Fibroblast of skin of right quadriceps (primary cell): Measurements from ENCODE around the gene S100A4.
"Not testable (repeated sequence)": the region's sequence is repeated elsewhere in the genome, so short reads cannot be mapped to it uniquely, and the experiment has no call there.

Experiments
- DNase-seq: peaks from one replicate; pipeline ENCODE4 v3.0.0-alpha.2; 2013

The S100A4 gene

GRCh38 chr1:153545067-153546055, at the start of gene S100A4:
S100A4 (minus strand) TSS chr1:153545806; CDS start chr1:153544794, 1,012 bp downstream.
- peak; percentile 95 for DNase-seq

GRCh38 chr1:153592748-153593147, 47.1 kb upstream of the S100A4 start:
- no peak for DNase-seq

- DNase-seq, result no peak
These were observed 42.9 kb upstream of the S100A4 start for GRCh38 chr1:153588482-153588881.

DNA sequence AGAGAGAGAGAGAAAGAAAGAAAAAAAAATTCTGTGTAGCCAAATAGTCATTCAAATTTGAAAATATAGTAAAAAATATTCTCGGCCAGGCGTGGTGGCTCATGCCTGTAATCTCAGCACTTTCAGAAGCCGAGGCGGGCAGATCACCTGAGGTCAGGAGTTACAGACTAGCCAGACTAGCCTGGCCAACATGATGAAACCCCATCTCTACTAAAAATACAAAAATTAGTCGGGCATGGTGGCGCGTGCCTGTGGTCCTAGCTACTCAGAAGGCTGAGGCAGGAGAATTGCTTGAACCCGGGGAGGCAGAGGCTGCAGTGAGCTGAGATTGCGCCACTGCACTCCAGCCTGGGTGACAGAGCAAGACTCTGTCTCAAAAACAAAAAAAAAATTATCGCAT, 42.4 kb upstream of the S100A4 start:
- DNase-seq, result not testable (repeated sequence)

DNA sequence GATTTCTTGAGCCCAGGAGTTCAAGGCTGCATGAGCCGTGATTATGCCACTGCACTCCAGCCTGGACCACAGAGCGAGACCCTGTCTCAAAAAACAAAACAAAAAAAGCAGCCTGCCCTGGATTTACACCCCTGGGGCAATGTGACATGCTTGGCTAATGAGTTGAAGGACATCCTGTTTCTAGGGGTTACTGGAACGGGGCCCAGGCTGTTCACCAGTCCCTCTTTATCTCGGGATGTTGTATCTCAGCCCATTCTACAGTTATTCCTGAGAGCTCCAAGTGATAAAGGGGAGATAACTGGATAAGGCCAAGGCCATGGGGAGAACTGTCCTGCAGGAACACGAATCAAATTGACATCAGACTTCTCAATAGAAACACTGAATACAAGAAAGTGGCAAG, 41.7 kb upstream of the S100A4 start:
- no peak for DNase-seq

GRCh38 chr1:153586347-153586746, 40.7 kb upstream of the S100A4 start:
- no peak for DNase-seq

GRCh38 chr1:153585006-153585405, 39.4 kb upstream of the S100A4 start:
- DNase-seq, result no peak

DNA sequence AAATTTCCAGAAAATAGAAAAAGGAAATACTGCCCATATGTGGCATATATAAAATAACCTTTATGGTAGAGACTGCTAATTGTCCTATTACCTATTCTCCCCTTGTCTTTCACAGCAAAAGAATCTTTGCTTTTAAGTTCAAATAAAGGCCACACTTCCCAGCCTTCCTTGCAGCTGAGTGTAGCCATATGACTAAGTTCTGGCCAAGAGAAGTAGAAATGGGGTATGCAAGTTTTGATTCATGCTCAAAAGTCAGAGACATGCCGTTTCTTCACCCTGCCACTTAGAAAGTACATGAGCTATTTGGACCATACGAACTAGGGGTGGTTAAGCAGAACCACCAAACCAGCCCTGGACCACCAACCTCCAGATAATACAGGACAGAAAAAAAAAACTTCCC, 38.4 kb upstream of the S100A4 start:
- peak; percentile 26 for DNase-seq

- not testable (repeated sequence) for DNase-seq
These were observed 37.9 kb upstream of the S100A4 start for GRCh38 chr1:153583514-153583913.

DNA sequence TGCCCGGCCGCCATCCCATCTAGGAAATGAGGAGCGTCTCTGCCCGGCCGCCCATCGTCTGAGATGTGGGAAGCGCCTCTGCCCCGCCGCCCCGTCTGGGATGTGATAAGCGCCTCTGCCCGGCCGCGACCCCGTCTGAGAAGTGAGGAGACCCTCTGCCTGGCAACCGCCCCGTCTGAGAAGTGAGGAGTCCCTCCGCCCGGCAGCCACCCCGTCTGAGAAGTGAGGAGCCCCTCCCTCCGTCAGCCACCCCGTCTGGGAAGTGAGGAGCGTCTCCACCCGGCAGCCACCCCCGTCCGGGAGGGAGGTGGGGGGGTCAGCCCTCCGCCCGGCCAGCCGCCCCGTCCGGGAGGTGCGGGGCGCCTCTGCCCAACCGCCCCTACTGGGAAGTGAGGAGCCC, 37.2 kb upstream of the S100A4 start:
- DNase-seq, result not testable (repeated sequence)

GRCh38 chr1:153578936-153579335, 33.3 kb upstream of the S100A4 start:
- DNase-seq, result peak; percentile 48

DNA sequence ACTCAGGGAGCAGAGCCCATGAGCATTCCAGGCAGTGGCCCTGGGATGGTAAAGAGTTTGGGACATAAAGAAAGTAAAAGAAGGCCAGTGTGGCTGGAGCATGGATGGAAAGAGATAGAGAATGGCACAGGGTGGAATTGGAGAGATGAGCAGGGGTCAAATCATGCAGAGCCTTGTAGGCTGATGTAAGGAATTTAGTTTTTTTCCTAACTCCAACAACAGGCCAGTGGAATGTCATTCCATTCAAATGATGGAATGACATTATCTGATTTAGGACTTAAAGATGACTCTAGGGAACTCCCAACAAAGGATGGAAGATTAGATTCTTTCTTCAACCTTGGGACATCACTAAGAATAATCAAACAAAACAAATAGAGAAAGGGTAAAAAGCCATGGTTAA, 32.9 kb upstream of the S100A4 start:
- DNase-seq, result peak; percentile 76

DNA sequence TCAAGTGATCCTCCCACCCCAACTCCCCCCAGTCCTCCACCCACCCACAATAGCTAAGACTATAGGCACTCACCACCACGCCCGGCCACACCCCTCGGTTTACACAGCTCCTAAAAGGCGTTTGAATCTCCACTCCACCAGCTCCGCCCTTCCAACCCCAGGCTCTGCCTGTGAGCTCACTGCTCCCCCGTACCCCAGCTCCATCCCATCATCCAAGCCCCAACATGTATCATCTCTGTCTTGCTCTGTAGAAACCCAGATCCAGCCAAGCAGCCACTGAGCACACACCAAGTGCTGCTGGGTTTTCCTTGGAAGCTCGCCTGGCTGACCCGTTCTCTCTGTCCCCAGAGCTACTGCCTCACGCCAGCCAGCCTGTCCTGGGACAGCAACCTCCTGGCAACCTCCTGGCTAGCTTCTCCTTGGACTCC, 32.0 kb upstream of the S100A4 start:
- no peak for DNase-seq

GRCh38 chr1:153577138-153577537, 31.5 kb upstream of the S100A4 start:
- no peak for DNase-seq

GRCh38 chr1:153575497-153575896, 29.9 kb upstream of the S100A4 start:
- DNase-seq, result not testable (repeated sequence)

DNA sequence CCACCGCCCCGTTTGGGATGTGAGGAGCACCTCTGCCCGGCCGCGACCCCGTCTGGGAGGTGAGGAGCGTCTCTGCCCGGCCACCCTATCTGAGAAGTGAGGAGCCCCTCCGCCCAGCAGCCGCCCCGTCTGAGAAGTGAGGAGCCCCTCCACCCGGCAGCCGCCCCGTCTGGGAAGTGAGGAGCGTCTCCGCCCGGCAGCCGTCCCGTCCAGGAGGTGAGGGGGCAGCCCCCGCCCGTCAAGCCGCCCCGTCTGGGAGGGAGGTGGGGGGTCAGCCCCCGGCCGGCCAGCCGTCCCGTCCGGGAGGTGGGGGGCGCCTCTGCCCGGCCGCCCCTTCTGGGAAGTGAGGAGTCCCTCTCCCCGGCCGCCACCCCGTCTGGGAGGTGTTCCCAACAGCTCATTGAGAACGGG, 29.5 kb upstream of the S100A4 start:
- not testable (repeated sequence) for DNase-seq

GRCh38 chr1:153573351-153573750, 27.7 kb upstream of the S100A4 start:
- peak; percentile 24 for DNase-seq

DNA sequence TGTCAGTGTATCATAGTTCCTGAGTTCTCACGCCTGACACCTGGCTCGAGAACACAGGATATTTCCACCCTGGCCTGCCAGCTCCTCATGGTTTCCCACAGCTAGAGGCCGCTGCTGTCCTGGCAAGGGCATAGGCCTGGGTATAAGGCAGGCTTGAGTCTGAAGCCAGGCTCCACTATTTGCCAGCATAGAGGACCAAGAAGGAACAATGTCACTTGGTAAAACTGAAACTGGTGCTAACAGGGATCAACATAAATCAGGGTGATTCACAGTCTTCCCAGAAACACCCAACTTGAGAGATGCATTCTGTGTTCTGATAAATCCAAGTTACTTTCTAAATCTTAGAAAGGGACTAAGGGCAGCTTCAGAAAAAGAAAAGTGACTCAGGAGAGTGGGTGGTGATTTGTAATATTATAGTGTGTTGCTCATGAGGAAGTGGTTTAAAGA, 27.0 kb upstream of the S100A4 start:
- peak; percentile 85 for DNase-seq

GRCh38 chr1:153571706-153572105, 26.1 kb upstream of the S100A4 start:
- no peak for DNase-seq

DNA sequence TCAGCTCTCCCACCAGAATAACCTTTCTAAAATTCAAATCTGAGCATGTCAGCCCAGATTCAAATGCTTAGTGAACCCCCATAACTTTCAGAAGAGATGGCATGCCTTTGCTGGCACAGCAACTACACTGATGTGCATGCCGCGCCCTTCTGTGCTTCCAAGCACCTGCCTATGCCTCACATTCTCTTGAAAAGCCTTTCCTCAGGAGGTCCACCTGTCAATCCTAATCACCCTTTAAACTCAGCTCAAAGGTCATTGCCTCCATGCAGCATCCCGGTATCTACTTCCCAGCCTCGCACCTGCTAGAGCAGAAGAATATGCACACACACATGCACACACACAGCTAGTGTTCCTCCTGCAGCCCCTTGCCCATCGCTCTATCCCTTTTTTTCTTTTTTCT, 25.3 kb upstream of the S100A4 start:
- no peak for DNase-seq

GRCh38 chr1:153569465-153569864, 23.9 kb upstream of the S100A4 start:
- no peak for DNase-seq

- DNase-seq, result peak; percentile 86
These were observed 22.9 kb upstream of the S100A4 start for GRCh38 chr1:153568367-153569099.

DNA sequence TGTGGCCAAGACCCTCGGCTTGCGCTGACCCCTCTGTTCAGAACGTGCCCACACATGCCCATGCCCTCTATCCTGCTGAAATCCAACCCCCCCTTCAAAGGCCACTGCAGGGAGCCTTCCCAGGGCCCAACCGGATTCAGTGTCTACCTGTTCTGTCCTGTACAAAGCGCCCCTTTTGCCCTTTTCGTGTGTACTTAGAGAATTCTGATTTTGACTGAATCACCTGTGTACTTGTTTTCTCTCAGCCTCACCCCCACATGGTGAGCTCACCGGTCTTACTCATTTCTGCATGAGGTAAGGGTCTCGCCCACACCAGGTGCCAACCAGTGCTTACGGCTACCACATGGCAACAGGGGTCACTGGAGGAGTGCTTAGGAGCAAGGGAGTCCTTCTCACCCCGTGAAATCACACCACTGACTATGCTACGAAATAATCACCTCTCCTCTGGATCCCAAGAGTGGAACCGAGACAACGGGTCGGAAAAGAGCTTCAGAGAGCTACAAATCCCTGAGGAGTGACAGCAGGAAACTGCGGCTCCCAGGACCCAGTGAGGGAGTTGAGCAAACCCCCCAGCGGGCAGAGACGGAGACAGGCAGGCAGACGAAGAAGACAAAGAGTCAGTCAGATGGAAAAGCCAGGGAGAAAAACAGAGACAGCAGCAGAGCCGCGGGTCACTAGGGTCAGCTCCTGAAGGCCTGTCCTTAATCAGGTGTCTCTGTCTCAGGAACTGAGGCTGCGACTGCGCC, 22.2 kb upstream of the S100A4 start:
- peak; percentile 24 for DNase-seq
